GM18499 (cell line): ENCODE measurements around the gene NQO1.
"Not testable (repeated sequence)": the region's sequence is repeated elsewhere in the genome, so short reads cannot be mapped to it uniquely, and the experiment has no call there.

Experiments used
- ATAC-seq: cut with Tn5 transposase; IDR thresholded peaks from one replicate; pipeline ENCODE4 v1.9.1; 2021; ENCODE audit warnings: moderate number of reproducible peaks; ENCODE audit not compliant: insufficient read depth, unreplicated experiment

The NQO1 gene

GRCh38 chr16:69744363-69745231 is 18.2 kb upstream of the NQO1 start:
- ATAC-seq = no peak

- no peak for ATAC-seq
Measured at GRCh38 chr16:69741951-69742904, 15.9 kb upstream of the NQO1 start.

GRCh38 chr16:69741519-69741918 is 15.2 kb upstream of the NQO1 start:
- no peak for ATAC-seq

GRCh38 chr16:69732101-69732500 is 5.7 kb upstream of the NQO1 start:
- no peak for ATAC-seq

- ATAC-seq = not testable (repeated sequence)
Measured at GRCh38 chr16:69731280-69731679, 4.9 kb upstream of the NQO1 start.

GRCh38 chr16:69729030-69729429 is 2.7 kb upstream of the NQO1 start:
- ATAC-seq = not testable (repeated sequence)

- ATAC-seq = no peak
Measured at GRCh38 chr16:69727916-69728270, 1.5 kb upstream of the NQO1 start.

GRCh38 chr16:69725480-69726312 is 664 bp downstream of the NQO1 start:
- no peak for ATAC-seq

- no peak for ATAC-seq
Measured at GRCh38 chr16:69724981-69725479, 1.3 kb downstream of the NQO1 start.

GRCh38 chr16:69724414-69724873 is 1.9 kb downstream of the NQO1 start:
- no peak for ATAC-seq

- ATAC-seq = no peak
Measured at GRCh38 chr16:69721441-69721957, 4.9 kb downstream of the NQO1 start.

- no peak for ATAC-seq
Measured at GRCh38 chr16:69720822-69721430, 5.4 kb downstream of the NQO1 start.

GRCh38 chr16:69718111-69718764 is 8.1 kb downstream of the NQO1 start:
- ATAC-seq = no peak

- no peak for ATAC-seq
Measured at GRCh38 chr16:69717066-69717465, 9.3 kb downstream of the NQO1 start.

GRCh38 chr16:69712914-69713581 is 13.3 kb downstream of the NQO1 start:
- ATAC-seq = no peak

- ATAC-seq = no peak
Measured at GRCh38 chr16:69712277-69712676, 14.1 kb downstream of the NQO1 start.

GRCh38 chr16:69711115-69711740 is 15.1 kb downstream of the NQO1 start:
- no peak for ATAC-seq
